Hindlimb muscle (tissue), 1 donor: ENCODE measurements around the gene ANKRD10. TPM values are rescaled to one million over a fixed set of nuclear protein-coding genes. Genes with fewer than 3 reads are reported as not detected.

Experiments
- DNase-seq: peaks from one replicate; pipeline ENCODE4 v3.0.0-alpha.2; 2013
- polyA plus RNA-seq: library from polyadenylated mRNA; unstranded; fragments of 120-200 nt; gene quantifications from one replicate; pipeline ENCODE4 v1.2.1, GENCODE V29; 2013; ENCODE audit not compliant: insufficient read length

Gene ANKRD10
- polyA plus RNA-seq, 1 donor = 252 TPM

- no peak for DNase-seq
Measured at GRCh38 chr13:110885966-110886869, 28.7 kb downstream of the ANKRD10 start.

GRCh38 chr13:110885516-110885915 is 29.4 kb downstream of the ANKRD10 start:
- no peak for DNase-seq

GRCh38 chr13:110884517-110884916 is 30.4 kb downstream of the ANKRD10 start:
- no peak for DNase-seq

GRCh38 chr13:110883542-110883941 is 31.3 kb downstream of the ANKRD10 start:
- DNase-seq = no peak

- no peak for DNase-seq
Measured at GRCh38 chr13:110882972-110883371, 31.9 kb downstream of the ANKRD10 start.

GRCh38 chr13:110881839-110882627 is 32.8 kb downstream of the ANKRD10 start:
- no peak for DNase-seq

GRCh38 chr13:110880627-110881026 is 34.2 kb downstream of the ANKRD10 start:
- no peak for DNase-seq

- DNase-seq = no peak
Measured at GRCh38 chr13:110879482-110879881, 35.4 kb downstream of the ANKRD10 start.

GRCh38 chr13:110877737-110878258 is 37.1 kb downstream of the ANKRD10 start:
- DNase-seq = no peak

GRCh38 chr13:110876609-110877008 is 38.3 kb downstream of the ANKRD10 start:
- no peak for DNase-seq

GRCh38 chr13:110875241-110875640 is 39.6 kb downstream of the ANKRD10 start:
- no peak for DNase-seq

- DNase-seq = peak; percentile 83
Measured at GRCh38 chr13:110874508-110874960, 40.3 kb downstream of the ANKRD10 start.

GRCh38 chr13:110873639-110874507 is 41.0 kb downstream of the ANKRD10 start:
- no peak for DNase-seq

GRCh38 chr13:110872768-110873638 is 41.9 kb downstream of the ANKRD10 start:
- no peak for DNase-seq

GRCh38 chr13:110872034-110872767 is 42.7 kb downstream of the ANKRD10 start:
- DNase-seq = no peak

- peak; percentile 68 for DNase-seq
Measured at GRCh38 chr13:110869805-110870706, 44.8 kb downstream of the ANKRD10 start.

GRCh38 chr13:110869231-110869804 is 45.6 kb downstream of the ANKRD10 start:
- DNase-seq = no peak

- no peak for DNase-seq
Measured at GRCh38 chr13:110868720-110869119, 46.1 kb downstream of the ANKRD10 start.

- DNase-seq = no peak
Measured at GRCh38 chr13:110867380-110867779, 47.5 kb downstream of the ANKRD10 start.
